Hepatocyte (in vitro differentiated cells): Measurements from ENCODE around the gene ADPGK. TPM values are rescaled to one million over a fixed set of nuclear protein-coding genes. Genes with fewer than 3 reads are reported as not detected.

Source experiments
- DNase-seq: peaks from one replicate; pipeline ENCODE4 v3.0.0-alpha.2; 2016; ENCODE audit warnings: low spot score
- H2AFZ ChIP-seq: fragments of 200-600 bp; sonication (generic); 2 replicates; pipeline ENCODE4 v1.6.0; 2016; ENCODE audit warnings: antibody characterized with exemption, mild to moderate bottlenecking
- H3K27ac ChIP-seq: fragments of 200-600 bp; sonication (generic); 2 replicates; pipeline ENCODE4 v1.5.1; 2016; ENCODE audit warnings: mild to moderate bottlenecking
- H3K27me3 ChIP-seq: fragments of 200-600 bp; sonication (generic); 2 replicates; pipeline ENCODE4 v1.6.1; 2016
- H3K36me3 ChIP-seq: fragments of 200-600 bp; sonication (generic); replicated peaks from 2 replicates; pipeline ENCODE4 v1.5.1; 2016; ENCODE audit warnings: low read depth; ENCODE audit not compliant: insufficient read depth
- H3K4me1 ChIP-seq: fragments of 200-600 bp; sonication (generic); 2 replicates; pipeline ENCODE4 v1.5.1; 2016; ENCODE audit warnings: mild to moderate bottlenecking, moderate library complexity; ENCODE audit not compliant: insufficient read depth
- H3K4me2 ChIP-seq: fragments of 200-600 bp; sonication (generic); 2 replicates; pipeline ENCODE4 v1.6.0; 2016
- H3K4me3 ChIP-seq: fragments of 200-600 bp; sonication (generic); 2 replicates; pipeline ENCODE4 v1.5.1; 2016; ENCODE audit warnings: mild to moderate bottlenecking
- H3K79me2 ChIP-seq: fragments of 200-600 bp; sonication (generic); 2 replicates; pipeline ENCODE4 v1.6.0; 2017; ENCODE audit warnings: mild to moderate bottlenecking
- H3K9me2 ChIP-seq: fragments of 200-600 bp; sonication (generic); replicated peaks from 2 replicates; pipeline ENCODE4 v1.6.0; 2017; ENCODE audit warnings: mild to moderate bottlenecking; ENCODE audit not compliant: insufficient read depth
- H3K9me3 ChIP-seq: fragments of 200-600 bp; sonication (generic); 2 replicates; pipeline ENCODE4 v1.5.1; 2016; ENCODE audit warnings: low read depth, mild to moderate bottlenecking
- H4K20me1 ChIP-seq: fragments of 200-600 bp; sonication (generic); 2 replicates; pipeline ENCODE4 v1.6.0; 2016; ENCODE audit warnings: mild to moderate bottlenecking; ENCODE audit not compliant: insufficient read depth, poor library complexity, severe bottlenecking
- CTCF ChIP-seq: fragments of 200-600 bp; sonication (generic); IDR thresholded peaks from 2 replicates; pipeline ENCODE4 v1.5.1; 2016; ENCODE audit warnings: antibody characterized with exemption, mild to moderate bottlenecking; ENCODE audit not compliant: poor library complexity
- EZH2 ChIP-seq: fragments of 200-600 bp; sonication (generic); IDR thresholded peaks from 2 replicates; pipeline ENCODE4 v1.6.1; 2016; ENCODE audit warnings: antibody characterized with exemption, mild to moderate bottlenecking, borderline replicate concordance
- EZH2phosphoT487 ChIP-seq: fragments of 200-600 bp; sonication (generic); IDR thresholded peaks from one replicate; pipeline ENCODE4 v1.6.1; 2018; ENCODE audit warnings: antibody characterized with exemption, mild to moderate bottlenecking, low read depth, moderate library complexity; ENCODE audit not compliant: unreplicated experiment, severe bottlenecking
- WGBS: methylation state at CpG from one replicate; pipeline ENCODE4 v1.1.6; 2016; ENCODE audit warnings: low lambda C conversion rate; ENCODE audit errors: missing lambda C conversion rate; 5-methylcytosine and 5-hydroxymethylcytosine counted together
- polyA plus RNA-seq: library from polyadenylated mRNA; unstranded; fragments of >200 nt; fragmentation: Nextera tagmentation; extraction: Ambion mirVana; gene quantifications from 2 replicates; pipeline ENCODE4 v1.2.1, GENCODE V29; 2016
- total RNA-seq: library from RNA; depleted of rRNA; stranded (reverse); fragments of >200 nt; gene quantifications from 2 replicates; pipeline ENCODE4 v1.2.3, GENCODE V29; 2014

Gene ADPGK
- total RNA-seq (67.3 and 71.1 TPM in 2 replicates), polyA plus RNA-seq (56.3 and 59.2 TPM in 2 replicates)

- peaks cover 24% of the 10 kb centered on the region for H3K4me1 ChIP-seq
- DNase-seq: peak; percentile 97
- peaks cover 4% of the 10 kb centered on the region for H4K20me1 ChIP-seq
- TF ChIP-seq EZH2phosphoT487 (no peak), EZH2 (no peak), CTCF (peak; percentile 64)
- H3K4me3 ChIP-seq: peak within 1 kb of the TSS; percentile 72
- H2AFZ ChIP-seq: peak within 1 kb of the TSS; percentile 96
- peaks cover 42% of the 10 kb centered on the region for H3K79me2 ChIP-seq
- H3K4me2 ChIP-seq: peak within 1 kb of the TSS; percentile 92
- H3K36me3 ChIP-seq: no peaks in the 10 kb centered on the region
- no peaks in the 10 kb centered on the region for H3K9me2 ChIP-seq
- under 1% methylated on average over 68 of the region's 68 CpGs for WGBS
- no peaks in the 10 kb centered on the region for H3K9me3 ChIP-seq
- H3K27me3 ChIP-seq: no peaks in the 10 kb centered on the region
- peak within 1 kb of the TSS; percentile 97 for H3K27ac ChIP-seq
These were observed at the start of gene ADPGK for GRCh38 chr15:72783640-72784455. TSS of gene ADPGK (minus strand) at chr15:72783758. CDS start at chr15:72783691, 67 bp downstream.

GRCh38 chr15:72827226-72827625 is 43.7 kb upstream of the ADPGK start:
- Histone ChIP-seq H3K9me2 (no peaks in the 10 kb centered on the region), H3K4me3 (no peak overlapping the region), H3K4me2 (no peak overlapping the region), H3K27ac (no peak overlapping the region), H2AFZ (no peak overlapping the region), H3K4me1 (no peaks in the 10 kb centered on the region), H4K20me1 (no peaks in the 10 kb centered on the region), H3K36me3 (no peaks in the 10 kb centered on the region), H3K79me2 (no peaks in the 10 kb centered on the region), H3K27me3 (no peaks in the 10 kb centered on the region), H3K9me3 (no peaks in the 10 kb centered on the region)
- no peak for DNase-seq
- TF ChIP-seq CTCF (no peak), EZH2 (no peak), EZH2phosphoT487 (no peak)

GRCh38 chr15:72826611-72827010 is 43.1 kb upstream of the ADPGK start:
- Histone ChIP-seq H3K36me3 (no peaks in the 10 kb centered on the region), H3K9me3 (no peaks in the 10 kb centered on the region), H3K4me2 (no peak overlapping the region), H3K27ac (no peak overlapping the region), H2AFZ (no peak overlapping the region), H4K20me1 (no peaks in the 10 kb centered on the region), H3K4me1 (no peaks in the 10 kb centered on the region), H3K79me2 (no peaks in the 10 kb centered on the region), H3K4me3 (no peak overlapping the region), H3K9me2 (no peaks in the 10 kb centered on the region), H3K27me3 (no peaks in the 10 kb centered on the region)
- 95% methylated on average over 9 of the region's 9 CpGs for WGBS
- no peak for DNase-seq
- TF ChIP-seq EZH2phosphoT487 (no peak), EZH2 (no peak), CTCF (no peak)
